Caco-2 (cell line): ENCODE measurements around the gene ENO2. TPM values are rescaled to one million over a fixed set of nuclear protein-coding genes. Genes with fewer than 3 reads are reported as not detected.

Experiments used
- BruUV-seq: library from RNA; stranded (reverse); fragments of 400-500 nt; replicated peaks from 2 replicates; lab custom pipeline; 2021; lab: Mats Ljungman, UMichigan
- CTCF ChIA-PET: fragments of 300-600 bp; sonication (Branson Sonifier 250); formaldehyde crosslinking; loops from one replicate; lab custom pipeline; 2022; ENCODE audit warnings: antibody characterized with exemption; lab: Charles Lee
- POLR2A ChIA-PET: fragments of 300-600 bp; sonication (Branson Sonifier 250); formaldehyde crosslinking; loops from one replicate; lab custom pipeline; 2022; ENCODE audit warnings: antibody characterized with exemption; lab: Charles Lee
- DNase-seq, 2 experiments: peaks; one replicate each; pipeline versions ENCODE4 v3.0.0 to v3.0.0-alpha.2; 2020 to 2022
- H3K27me3 ChIP-seq: replicated peaks from 2 replicates; pipeline ENCODE4 v1.6.0; 2011; ENCODE audit warnings: low read length; ENCODE audit not compliant: control insufficient read depth, insufficient read depth
- H3K36me3 ChIP-seq: 2 replicates; pipeline ENCODE4 v1.5.1; 2011; ENCODE audit warnings: low read length; ENCODE audit not compliant: control insufficient read depth, insufficient read depth
- H3K4me1 ChIP-seq: fragments of 250-450 bp; sonication (Bioruptor Pico); 2 replicates; pipeline ENCODE4 v1.5.1; 2020; ENCODE audit warnings: mild to moderate bottlenecking
- H3K4me3 ChIP-seq: 2 replicates; pipeline ENCODE4 v1.5.1; 2011; ENCODE audit warnings: low read depth, mild to moderate bottlenecking, control low read depth, low read length
- H3K9me3 ChIP-seq: fragments of 250-450 bp; sonication (Bioruptor Pico); 2 replicates; pipeline ENCODE4 v1.5.1; 2020; ENCODE audit warnings: mild to moderate bottlenecking, moderate library complexity
- H3K27ac Mint-ChIP-seq: one replicate; pipeline ENCODE4 v1.8.0; 2022; ENCODE audit warnings: mixed read lengths; ENCODE audit not compliant: unreplicated experiment
- H3K27me3 Mint-ChIP-seq: one replicate; pipeline ENCODE4 v1.8.0; 2022; ENCODE audit warnings: mixed read lengths; ENCODE audit not compliant: insufficient read depth, unreplicated experiment
- H3K36me3 Mint-ChIP-seq: one replicate; pipeline ENCODE4 v1.8.0; 2022; ENCODE audit warnings: mild to moderate bottlenecking, mixed read lengths; ENCODE audit not compliant: insufficient read depth, unreplicated experiment
- H3K4me1 Mint-ChIP-seq: one replicate; pipeline ENCODE4 v1.8.0; 2022; ENCODE audit warnings: low read depth, mixed read lengths; ENCODE audit not compliant: unreplicated experiment
- H3K4me3 Mint-ChIP-seq: one replicate; pipeline ENCODE4 v1.8.0; 2022; ENCODE audit warnings: mild to moderate bottlenecking, moderate library complexity, mixed read lengths; ENCODE audit not compliant: unreplicated experiment
- H3K9me3 Mint-ChIP-seq: one replicate; pipeline ENCODE4 v1.8.0; 2022; ENCODE audit warnings: mixed read lengths; ENCODE audit not compliant: unreplicated experiment
- CTCF ChIP-seq, 2 experiments: fragments of 200-600 bp in 1 of 2; IDR thresholded peaks; 1 replicate in 1 of 2; 2 replicates in 1 of 2; pipeline versions ENCODE4 v1.5.1 to v1.8.0; 2011 to 2022; ENCODE audit warnings: antibody characterized with exemption in 1 of 2, control low read depth in 1 of 2, inconsistent platforms in 1 of 2, low read depth in 1 of 2, low read length in 1 of 2, mild to moderate bottlenecking in 1 of 2, moderate library complexity in 1 of 2; ENCODE audit not compliant: insufficient read depth in 1 of 2, severe bottlenecking in 1 of 2, unreplicated experiment in 1 of 2
- intact Hi-C: fragments of 100-400 bp; cut with micrococcal nuclease; formaldehyde crosslinking; loops from one replicate; pipeline ENCODE4 v1.10.0; 2022; ENCODE audit not compliant: unreplicated experiment
- total RNA-seq: library from RNA; stranded (reverse); gene quantifications from 2 replicates; pipeline ENCODE4 v1.2.3, GENCODE V29; 2022

Gene ENO2
- total RNA-seq, 1 experiment from 2014 or later, result 23.2 TPM

- H3K36me3 Mint-ChIP-seq, result peaks cover 60% of the 10 kb centered on the region
- no peaks in the 10 kb centered on the region for H3K9me3 ChIP-seq
- POLR2A ChIA-PET, result interaction anchor here (0.5 to 9.3 kb wide), 12 partner anchors 16 to 905 kb away, joined by 3 to 237 read pairs (median 4); partner anchors contain the start of genes C12orf57, CDCA3, COPS7A and LPCAT3
- H3K27me3 Mint-ChIP-seq, result no peaks in the 10 kb centered on the region
- peak overlapping the region; percentile 64 for H3K4me3 ChIP-seq
- peak; percentile 90 to 93 for DNase-seq
- TF ChIP-seq CTCF (IDR thresholded peaks at IDR 0.05; ENCODE audit: insufficient read depth in 1 of 2, low read depth in 1 of 2, low read length in 1 of 2, severe bottlenecking in 1 of 2, unreplicated experiment in 1 of 2), result no peak
- H3K4me1 Mint-ChIP-seq, result peaks cover 28% of the 10 kb centered on the region
- peak overlapping the region; percentile 81 for H3K4me3 Mint-ChIP-seq
- peaks cover 8% of the 10 kb centered on the region; the same call in 1 of the 2 replicates for H3K36me3 ChIP-seq
- no TSS peak for BruUV-seq
- H3K4me1 ChIP-seq, result peaks cover 35% of the 10 kb centered on the region
- intact Hi-C loops, result loop anchor here (1.0 to 5.0 kb wide), 5 partner anchors 16 to 147 kb away; partner anchors contain the start of genes C1R and C1RL
- peak overlapping the region; percentile 93 for H3K27ac Mint-ChIP-seq
- H3K27me3 ChIP-seq, result no peaks in the 10 kb centered on the region
- CTCF ChIA-PET, result interaction anchor here (0.5 to 8.6 kb wide), 14 partner anchors 17 to 117 kb away, joined by 3 to 241 read pairs (median 3); partner anchors contain the start of genes C12orf57, LPCAT3, RNU7-1 and SPSB2
- H3K9me3 Mint-ChIP-seq, result no peaks in the 10 kb centered on the region
Observed at GRCh38 chr12:6962285-6963015, 48.1 kb downstream of the ENO2 start.

- peaks cover 67% of the 10 kb centered on the region for H3K36me3 Mint-ChIP-seq
- POLR2A ChIA-PET, result interaction anchor here (0.6 to 9.3 kb wide), 9 partner anchors 12 to 906 kb away, joined by 3 to 237 read pairs (median 5); partner anchors contain the start of genes C12orf57, LPCAT3, RNU7-1 and SPSB2
Observed at GRCh38 chr12:6963016-6963731, 48.8 kb downstream of the ENO2 start.

More at GRCh38 chr12:6963016-6963731, 48.8 kb downstream of the ENO2 start:
- H3K4me1 ChIP-seq, result peaks cover 35% of the 10 kb centered on the region
- no peaks in the 10 kb centered on the region for H3K27me3 ChIP-seq
- peak in 1 of 2 experiments; percentile 33 for TF ChIP-seq CTCF (IDR thresholded peaks at IDR 0.05; ENCODE audit: insufficient read depth in 1 of 2, low read depth in 1 of 2, low read length in 1 of 2, severe bottlenecking in 1 of 2, unreplicated experiment in 1 of 2)
- DNase-seq, result peak; percentile 99
- no peaks in the 10 kb centered on the region for H3K9me3 Mint-ChIP-seq
- H3K9me3 ChIP-seq, result no peaks in the 10 kb centered on the region
- H3K4me1 Mint-ChIP-seq, result peaks cover 28% of the 10 kb centered on the region
- intact Hi-C loops, result loop anchor here (1.0 to 5.0 kb wide), 3 partner anchors 72 to 146 kb away; partner anchors contain the start of genes C1R and C1RL
- H3K36me3 ChIP-seq, result peaks cover 13% of the 10 kb centered on the region
- CTCF ChIA-PET, result interaction anchor here (0.8 to 8.6 kb wide), 11 partner anchors 11 to 145 kb away, joined by 3 to 241 read pairs (median 7); partner anchors contain the start of genes C12orf57, C1RL, LPCAT3 and RNU7-1
- peak overlapping the region; percentile 93 for H3K27ac Mint-ChIP-seq
- H3K4me3 Mint-ChIP-seq, result peak overlapping the region; percentile 81
- H3K27me3 Mint-ChIP-seq, result no peaks in the 10 kb centered on the region
- peak overlapping the region; percentile 64 for H3K4me3 ChIP-seq
- BruUV-seq, result no TSS peak
